Transverse colon (tissue), 4 donors: Measurements from ENCODE around the gene ANKZF1. TPM values are rescaled to one million over a fixed set of nuclear protein-coding genes. Genes with fewer than 3 reads are reported as not detected.

ENCODE experiments used
- DNase-seq: peaks from one replicate; pipeline ENCODE4 v3.0.0-alpha.2; 2019
- H3K27ac ChIP-seq, 4 donors: fragments of 200-600 bp; sonication (generic); 2 replicates each; pipeline ENCODE4 v1.5.1; 2016 to 2018; ENCODE audit warnings: inconsistent platforms in 4 of 4
- H3K27me3 ChIP-seq: fragments of 200-600 bp; sonication (generic); 2 replicates; pipeline ENCODE4 v1.5.1; 2017; ENCODE audit warnings: inconsistent platforms
- H3K36me3 ChIP-seq, 4 donors: fragments of 200-600 bp; sonication (generic); 2 replicates each; pipeline ENCODE4 v1.5.1; 2017 to 2019; ENCODE audit warnings: inconsistent platforms in 4 of 4
- H3K4me1 ChIP-seq, 4 donors: fragments of 200-600 bp; sonication (generic); 2 replicates each; pipeline ENCODE4 v1.5.1; 2017 to 2020; ENCODE audit warnings: inconsistent platforms in 4 of 4
- H3K4me3 ChIP-seq, 4 donors: fragments of 200-600 bp; sonication (generic); 1 replicate in 1 of 4; 2 replicates in 3 of 4; pipeline versions ENCODE4 v1.5.1 to v1.6.1; 2017 to 2019; ENCODE audit warnings: inconsistent platforms in 4 of 4
- H3K9me3 ChIP-seq, 2 donors: fragments of 200-600 bp; sonication (generic); 2 replicates each; pipeline ENCODE4 v1.5.1; 2017 to 2019; ENCODE audit warnings: inconsistent platforms in 2 of 2
- EP300 ChIP-seq: sonication (generic); formaldehyde crosslinking; IDR thresholded peaks from one replicate; pipeline ENCODE4 v1.6.1; 2017; ENCODE audit warnings: antibody characterized with exemption, low read depth
- POLR2A ChIP-seq: fragments of 450-650 bp; IDR thresholded peaks from one replicate; pipeline ENCODE4 v1.6.1; 2016; ENCODE audit warnings: antibody characterized with exemption, mild to moderate bottlenecking, moderate library complexity
- POLR2AphosphoS5 ChIP-seq, 3 donors: sonication (generic); formaldehyde crosslinking; IDR thresholded peaks; one replicate each; pipeline ENCODE4 v1.6.1; 2016; ENCODE audit warnings: antibody characterized with exemption in 3 of 3
- WGBS, 2 donors: methylation state at CpG; one replicate each; pipeline ENCODE4 v1.1.5; 2018; ENCODE audit warnings: low coverage in 1 of 2; 5-methylcytosine and 5-hydroxymethylcytosine counted together
- in situ Hi-C, 4 donors: fragments of 200-750 bp; cut with MboI; loops; one replicate each; pipeline versions ENCODE4 v1.15.0 to v1.15.1; 2017; ENCODE audit warnings: low sequenced_read_pairs in 3 of 4, low pct_ligation_motif_present in 1 of 4, low pct_unique_long_range_greater_than_20kb in 1 of 4
- intact Hi-C: fragments of 100-400 bp; cut with DNase I; formaldehyde crosslinking; loops from one replicate; pipeline ENCODE4 v1.15.1; 2023; ENCODE audit warnings: low total_unique reads
- total RNA-seq, 4 donors: library from RNA; depleted of rRNA; stranded (reverse); fragments of >200 nt; gene quantifications; one replicate each; pipeline ENCODE4 v1.1.0, GENCODE V29; 2016
- TF ChIP-seq, protein P1 (sequence below), 5 experiments: fragments of 200-600 bp in 3 of 5; fragments of 450-650 bp in 2 of 5; sonication (generic) in 3 of 5; IDR thresholded peaks; 1 replicate in 2 of 5; 2 replicates in 3 of 5; pipeline ENCODE4 v1.5.1; 2016 to 2017; ENCODE audit warnings: antibody characterized with exemption in 5 of 5, inconsistent platforms in 3 of 5, mild to moderate bottlenecking in 2 of 5, moderate library complexity in 1 of 5

ANKZF1 gene
- total RNA-seq, 4 donors from 2014 or later: 64.3 to 318 (median 114) TPM

DNA sequence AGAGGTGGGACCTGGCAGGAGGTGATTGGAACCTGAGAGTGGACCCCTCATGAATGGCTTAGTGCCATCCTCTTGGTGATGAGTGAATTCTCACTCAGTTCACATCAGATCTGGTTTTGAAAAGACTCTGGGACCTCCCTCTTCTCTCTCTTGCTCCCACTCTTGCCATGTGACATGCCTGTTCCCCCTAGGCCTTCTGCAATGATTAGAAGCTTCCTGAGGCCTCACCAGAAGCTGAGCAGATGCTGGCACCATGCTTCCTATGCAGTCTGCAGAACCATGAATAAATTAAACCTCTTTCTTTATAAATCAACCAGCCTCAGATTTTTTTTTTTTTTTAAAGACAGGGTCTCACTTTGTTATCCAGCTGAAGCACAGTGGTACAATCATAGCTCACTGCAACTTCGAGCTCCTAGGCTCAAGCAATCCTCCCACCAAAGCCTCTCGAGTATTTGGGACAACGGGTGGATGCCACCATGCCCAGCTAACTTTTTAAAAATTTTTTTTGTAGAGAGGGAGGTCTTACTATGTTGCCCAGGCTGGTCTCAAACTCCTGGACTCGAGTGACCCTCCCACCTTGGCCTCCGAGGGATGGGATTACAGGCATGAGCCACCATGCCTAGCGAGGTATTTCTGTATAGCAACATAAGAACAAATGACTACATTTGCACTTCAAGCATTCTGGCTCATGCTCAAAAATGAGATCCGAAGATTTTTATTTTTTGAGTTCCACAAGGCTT is 25.0 kb upstream of the ANKZF1 start:
- Histone ChIP-seq H3K4me3 (no peak overlapping the region), H3K27ac (no peak overlapping the region), H3K27me3 (no peaks in the 10 kb centered on the region), H3K4me1 (peaks cover 7 to 21% (median 20%) of the 10 kb centered on the region in 4 donors), H3K36me3 (no peaks in the 10 kb centered on the region), H3K9me3 (no peaks in the 10 kb centered on the region)
- TF ChIP-seq EP300 (no peak), POLR2A (no peak), POLR2AphosphoS5 (IDR thresholded peaks at IDR 0.05) (no peak)
- TF ChIP-seq, protein P1, sequence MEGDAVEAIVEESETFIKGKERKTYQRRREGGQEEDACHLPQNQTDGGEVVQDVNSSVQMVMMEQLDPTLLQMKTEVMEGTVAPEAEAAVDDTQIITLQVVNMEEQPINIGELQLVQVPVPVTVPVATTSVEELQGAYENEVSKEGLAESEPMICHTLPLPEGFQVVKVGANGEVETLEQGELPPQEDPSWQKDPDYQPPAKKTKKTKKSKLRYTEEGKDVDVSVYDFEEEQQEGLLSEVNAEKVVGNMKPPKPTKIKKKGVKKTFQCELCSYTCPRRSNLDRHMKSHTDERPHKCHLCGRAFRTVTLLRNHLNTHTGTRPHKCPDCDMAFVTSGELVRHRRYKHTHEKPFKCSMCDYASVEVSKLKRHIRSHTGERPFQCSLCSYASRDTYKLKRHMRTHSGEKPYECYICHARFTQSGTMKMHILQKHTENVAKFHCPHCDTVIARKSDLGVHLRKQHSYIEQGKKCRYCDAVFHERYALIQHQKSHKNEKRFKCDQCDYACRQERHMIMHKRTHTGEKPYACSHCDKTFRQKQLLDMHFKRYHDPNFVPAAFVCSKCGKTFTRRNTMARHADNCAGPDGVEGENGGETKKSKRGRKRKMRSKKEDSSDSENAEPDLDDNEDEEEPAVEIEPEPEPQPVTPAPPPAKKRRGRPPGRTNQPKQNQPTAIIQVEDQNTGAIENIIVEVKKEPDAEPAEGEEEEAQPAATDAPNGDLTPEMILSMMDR (IDR thresholded peaks at IDR 0.05): no peak
- intact Hi-C loops: no loop called here
- in situ Hi-C loops: loop anchor here in 1 of 4 donors (5.0 kb wide), 1 partner anchor 32 kb away; the partner anchor contains the start of gene SLC23A3
- 93% methylated on average over 6 to 7 of the region's 7 CpGs for WGBS, 2 donors
- DNase-seq: no peak

DNA sequence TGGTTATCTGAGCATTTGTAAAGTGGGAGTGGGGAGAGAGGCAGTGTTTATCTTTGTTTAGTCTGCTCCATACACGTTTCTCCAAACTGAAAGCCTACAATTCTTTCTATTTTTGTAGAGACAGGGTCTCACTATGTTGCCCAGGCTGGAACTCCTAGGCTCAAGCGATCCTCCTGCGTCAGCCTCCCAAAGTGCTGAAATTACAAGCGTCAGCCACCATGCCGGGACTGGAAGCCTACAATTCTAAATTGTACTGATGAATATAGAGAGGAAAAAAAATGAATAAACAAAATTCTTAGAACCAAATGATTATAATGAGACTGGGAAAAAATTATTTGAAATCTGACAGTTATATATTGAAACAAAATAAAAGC is 24.5 kb upstream of the ANKZF1 start:
- H3K4me3 ChIP-seq: no peak overlapping the region
- H3K27me3 ChIP-seq: no peaks in the 10 kb centered on the region
- no peaks in the 10 kb centered on the region for H3K9me3 ChIP-seq
- 83 to 85% methylated on average over 5 of the region's 5 CpGs for WGBS, 2 donors
- no peak for DNase-seq
- peaks cover 7 to 21% (median 20%) of the 10 kb centered on the region in 4 donors for H3K4me1 ChIP-seq
- intact Hi-C loops (no loop called here), in situ Hi-C loops (loop anchor here in 1 of 4 donors (5.0 kb wide), 1 partner anchor 33 kb away; the partner anchor contains the start of gene SLC23A3)
- no peak overlapping the region for H3K27ac ChIP-seq
- TF ChIP-seq POLR2A (no peak), POLR2AphosphoS5 (IDR thresholded peaks at IDR 0.05) (no peak)
- TF ChIP-seq, protein P1 (IDR thresholded peaks at IDR 0.05): no peak
- no peaks in the 10 kb centered on the region for H3K36me3 ChIP-seq

DNA sequence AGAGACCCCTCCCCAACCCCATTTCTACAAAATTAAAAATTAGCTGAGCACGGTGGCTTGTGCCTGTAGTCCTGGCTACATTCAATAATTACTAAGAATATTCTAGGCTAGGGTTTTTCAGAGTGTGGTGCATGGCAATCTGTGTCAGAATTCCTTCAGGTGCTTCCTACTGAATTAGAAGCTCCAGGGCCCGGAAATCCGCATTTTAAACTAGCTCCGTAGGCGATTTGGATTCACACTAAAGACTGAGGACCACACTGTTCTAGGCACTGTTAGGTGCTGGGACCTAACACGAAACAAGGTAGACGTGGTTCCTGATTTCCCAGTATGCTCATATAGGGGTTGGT is 23.7 kb upstream of the ANKZF1 start:
- Histone ChIP-seq H3K4me3 (peak overlapping the region; percentile 2 to 76 (median 71)), H3K4me1 (peaks cover 7 to 21% (median 20%) of the 10 kb centered on the region in 4 donors), H3K9me3 (no peaks in the 10 kb centered on the region), H3K27me3 (no peaks in the 10 kb centered on the region), H3K36me3 (no peaks in the 10 kb centered on the region), H3K27ac (peak overlapping the region; percentile 93 to 99 (median 96))
- WGBS, 2 donors: 14 to 50% methylated on average over 1 to 7 of the region's 7 CpGs
- DNase-seq: no peak
- TF ChIP-seq POLR2A: no peak
- TF ChIP-seq POLR2AphosphoS5 (IDR thresholded peaks at IDR 0.05): no peak
- no peak for TF ChIP-seq EP300
- TF ChIP-seq, protein P1 (IDR thresholded peaks at IDR 0.05): no peak
- in situ Hi-C loops: loop anchor here in 1 of 4 donors (5.0 kb wide), 1 partner anchor 34 kb away; the partner anchor contains the start of gene SLC23A3
- intact Hi-C loops: no loop called here

DNA sequence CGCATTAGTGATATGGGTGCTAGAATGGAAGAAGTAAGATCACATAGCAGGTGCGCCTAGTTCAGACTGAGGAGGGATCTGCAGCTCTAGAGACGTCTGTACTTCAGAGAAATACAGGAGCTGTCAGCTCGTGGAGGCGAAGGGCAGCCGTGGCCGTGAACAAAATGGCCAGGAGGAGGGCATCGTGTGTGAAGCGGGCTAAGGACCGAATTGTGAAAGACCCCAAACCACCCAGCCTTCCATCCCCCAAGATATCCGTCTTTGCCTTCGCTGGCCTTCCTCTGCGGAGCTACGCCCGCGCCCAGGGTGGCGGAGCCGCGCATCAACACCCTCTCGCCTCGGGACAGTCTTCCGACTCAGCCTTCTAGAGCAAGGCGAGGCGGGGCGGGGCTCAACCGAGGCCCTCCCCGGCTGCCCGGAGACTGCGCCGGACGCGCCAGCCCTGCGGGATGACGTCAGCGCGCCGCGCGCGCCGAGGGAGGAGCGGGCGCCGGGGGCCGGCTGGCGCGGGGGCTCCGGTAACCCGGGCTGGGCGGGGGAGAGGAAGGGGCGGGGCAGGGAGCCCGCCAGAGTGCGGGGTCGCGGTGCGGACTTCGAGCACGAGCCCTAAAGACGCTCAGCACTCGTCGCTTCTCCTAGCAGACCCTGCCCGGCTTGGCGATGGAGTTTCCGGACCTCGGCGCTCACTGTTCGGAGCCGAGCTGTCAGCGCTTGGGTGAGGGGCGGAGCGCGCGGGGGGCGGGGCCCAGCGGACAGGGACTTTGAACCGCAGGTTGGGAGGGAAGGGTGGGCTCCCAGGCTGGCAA is 23.1 kb upstream of the ANKZF1 start, which contains the start of gene ZFAND2B:
Gene ZFAND2B, plus strand, starts transcription at position 455 of the 806 bp plus-strand sequence. Its CDS starts 206 bp downstream, at position 661.
- 0% methylated on average over 2 to 49 of the region's 76 CpGs for WGBS, 2 donors
- H3K4me1 ChIP-seq: peaks cover 7 to 21% (median 20%) of the 10 kb centered on the region in 4 donors
- intact Hi-C loops: no loop called here
- H3K27ac ChIP-seq: peak within 1 kb of the TSS; percentile 93 to 99 (median 96)
- TF ChIP-seq, protein P1 (IDR thresholded peaks at IDR 0.05): peak in 3 of 5 experiments; percentile 9 to 66 (median 61)
- peak; percentile 98 for TF ChIP-seq POLR2A
- TF ChIP-seq POLR2AphosphoS5 (IDR thresholded peaks at IDR 0.05): peak; percentile 98 to 99 (median 99)
- no peak for TF ChIP-seq EP300
- no peaks in the 10 kb centered on the region for H3K36me3 ChIP-seq
- no peaks in the 10 kb centered on the region for H3K27me3 ChIP-seq
- peak within 1 kb of the TSS; percentile 61 to 76 (median 71) for H3K4me3 ChIP-seq
- in situ Hi-C loops: loop anchor here in 1 of 4 donors (5.0 kb wide), 1 partner anchor 34 kb away; the partner anchor contains the start of gene SLC23A3
- DNase-seq: peak; percentile 97
- no peaks in the 10 kb centered on the region for H3K9me3 ChIP-seq
